AML-193 (cell line): Measurements from ENCODE around the gene ELAC1.
"Not testable (repeated sequence)": the region's sequence is repeated elsewhere in the genome, so short reads cannot be mapped to it uniquely, and the experiment has no call there.

Experiments
- DNase-seq, 2 experiments: peaks; one replicate each; lab custom pipeline; 2025; lab: John Stamatoyannopoulos, UW

ELAC1 gene

GRCh38 chr18:50967714-50968661 is at the start of gene ELAC1:
ELAC1 (plus strand) TSS chr18:50968040; CDS start chr18:50974405, 6,365 bp downstream.
- peak; percentile 32 to 47 for DNase-seq

- DNase-seq: no peak
These were observed 49.7 kb upstream of the ELAC1 start for GRCh38 chr18:50918153-50918552.

GRCh38 chr18:50924372-50924771 is 43.5 kb upstream of the ELAC1 start:
- DNase-seq: no peak

- no peak for DNase-seq
These were observed 41.3 kb upstream of the ELAC1 start for GRCh38 chr18:50926521-50926920.

- no peak for DNase-seq
These were observed 39.3 kb upstream of the ELAC1 start for GRCh38 chr18:50928551-50928950.

GRCh38 chr18:50933684-50934083 is 34.2 kb upstream of the ELAC1 start:
- DNase-seq: no peak

- DNase-seq: no peak
These were observed 33.2 kb upstream of the ELAC1 start for GRCh38 chr18:50934545-50935211.

- no peak for DNase-seq
These were observed 32.2 kb upstream of the ELAC1 start for GRCh38 chr18:50935493-50936191.

GRCh38 chr18:50937183-50937582 is 30.7 kb upstream of the ELAC1 start:
- DNase-seq: no peak

GRCh38 chr18:50938912-50939311 is 28.9 kb upstream of the ELAC1 start:
- no peak for DNase-seq

- no peak for DNase-seq
These were observed 23.5 kb upstream of the ELAC1 start for GRCh38 chr18:50944245-50944932.

- not testable (repeated sequence) for DNase-seq
These were observed 21.9 kb upstream of the ELAC1 start for GRCh38 chr18:50945918-50946317.

- no peak for DNase-seq
These were observed 19.9 kb upstream of the ELAC1 start for GRCh38 chr18:50947899-50948298.

- no peak for DNase-seq
These were observed 18.7 kb upstream of the ELAC1 start for GRCh38 chr18:50949185-50949584.

- DNase-seq: no peak
These were observed 17.2 kb upstream of the ELAC1 start for GRCh38 chr18:50950626-50951025.

- no peak for DNase-seq
These were observed 14.0 kb upstream of the ELAC1 start for GRCh38 chr18:50953822-50954221.

GRCh38 chr18:50955253-50955652 is 12.6 kb upstream of the ELAC1 start:
- no peak for DNase-seq

GRCh38 chr18:50956116-50956515 is 11.7 kb upstream of the ELAC1 start:
- DNase-seq: no peak

GRCh38 chr18:50961974-50962373 is 5.9 kb upstream of the ELAC1 start:
- DNase-seq: no peak

GRCh38 chr18:50969448-50969847 is 1.6 kb downstream of the ELAC1 start:
- DNase-seq: no peak

GRCh38 chr18:50970006-50970405 is 2.2 kb downstream of the ELAC1 start:
- DNase-seq: no peak

GRCh38 chr18:50972404-50972803 is 4.6 kb downstream of the ELAC1 start:
- DNase-seq: not testable (repeated sequence)
